Activated T-cell treated with anti-CD3 and anti-CD28 coated beads, Interleukin-2, amount 50 U/mL, for 24 hours (primary cell): ENCODE data around the gene TNN.

Experiments used
- DNase-seq: peaks from one replicate; pipeline ENCODE4 v3.0.0-alpha.2; 2020
- H3K27ac Mint-ChIP-seq: 2 replicates; pipeline ENCODE4 v1.8.0; 2020; ENCODE audit warnings: mild to moderate bottlenecking, mixed read lengths
- H3K27me3 Mint-ChIP-seq: 2 replicates; pipeline ENCODE4 v1.8.0; 2020; ENCODE audit warnings: mixed read lengths
- H3K36me3 Mint-ChIP-seq: 2 replicates; pipeline ENCODE4 v1.8.0; 2020; ENCODE audit warnings: low read depth, mixed read lengths
- H3K4me1 Mint-ChIP-seq: 2 replicates; pipeline ENCODE4 v1.8.0; 2020; ENCODE audit warnings: low read depth, mixed read lengths
- H3K4me3 Mint-ChIP-seq: 2 replicates; pipeline ENCODE4 v1.8.0; 2020; ENCODE audit warnings: mild to moderate bottlenecking, moderate library complexity, mixed read lengths
- H3K9me3 Mint-ChIP-seq: 2 replicates; pipeline ENCODE4 v1.8.0; 2020; ENCODE audit warnings: mixed read lengths

Gene TNN

GRCh38 chr1:175179837-175180590 lies 112.4 kb downstream of the TNN start:
- no peaks in the 10 kb centered on the region for H3K9me3 Mint-ChIP-seq
- peak overlapping the region; percentile 15 for H3K27ac Mint-ChIP-seq
- no peak overlapping the region for H3K4me3 Mint-ChIP-seq
- H3K36me3 Mint-ChIP-seq = peaks cover 70% of the 10 kb centered on the region
- H3K4me1 Mint-ChIP-seq = peaks cover 69% of the 10 kb centered on the region
- no peak for DNase-seq
- H3K27me3 Mint-ChIP-seq = no peaks in the 10 kb centered on the region

- Mint-ChIP-seq H3K27ac (no peak overlapping the region), H3K27me3 (no peaks in the 10 kb centered on the region), H3K9me3 (no peaks in the 10 kb centered on the region), H3K4me1 (peaks cover 86% of the 10 kb centered on the region), H3K4me3 (no peak overlapping the region), H3K36me3 (peaks cover 72% of the 10 kb centered on the region)
- DNase-seq = no peak
Measured at GRCh38 chr1:175182201-175182746, 114.6 kb downstream of the TNN start.

GRCh38 chr1:175183586-175183985 lies 116.0 kb downstream of the TNN start:
- Mint-ChIP-seq H3K4me3 (no peak overlapping the region), H3K4me1 (peaks cover 89% of the 10 kb centered on the region), H3K9me3 (no peaks in the 10 kb centered on the region), H3K27me3 (no peaks in the 10 kb centered on the region), H3K36me3 (peaks cover 73% of the 10 kb centered on the region), H3K27ac (no peak overlapping the region)
- no peak for DNase-seq

GRCh38 chr1:175185903-175186302 lies 118.3 kb downstream of the TNN start:
- DNase-seq = no peak
- no peaks in the 10 kb centered on the region for H3K27me3 Mint-ChIP-seq
- peaks cover 79% of the 10 kb centered on the region for H3K36me3 Mint-ChIP-seq
- no peak overlapping the region for H3K27ac Mint-ChIP-seq
- no peak overlapping the region for H3K4me3 Mint-ChIP-seq
- no peaks in the 10 kb centered on the region for H3K9me3 Mint-ChIP-seq
- peaks cover 95% of the 10 kb centered on the region for H3K4me1 Mint-ChIP-seq

- H3K36me3 Mint-ChIP-seq = peaks cover 77% of the 10 kb centered on the region
- DNase-seq = no peak
- no peaks in the 10 kb centered on the region for H3K9me3 Mint-ChIP-seq
- peak overlapping the region; percentile 16 for H3K27ac Mint-ChIP-seq
- H3K4me3 Mint-ChIP-seq = no peak overlapping the region
- H3K27me3 Mint-ChIP-seq = no peaks in the 10 kb centered on the region
- peaks cover 93% of the 10 kb centered on the region for H3K4me1 Mint-ChIP-seq
Measured at GRCh38 chr1:175186433-175187160, 119.0 kb downstream of the TNN start.

GRCh38 chr1:175188936-175189335 lies 121.3 kb downstream of the TNN start:
- Mint-ChIP-seq H3K4me1 (peaks cover 79% of the 10 kb centered on the region), H3K4me3 (peak overlapping the region; percentile 97), H3K36me3 (peaks cover 68% of the 10 kb centered on the region), H3K27me3 (no peaks in the 10 kb centered on the region), H3K27ac (peak overlapping the region; percentile 95), H3K9me3 (no peaks in the 10 kb centered on the region)
- DNase-seq = peak; percentile 61

- Mint-ChIP-seq H3K27me3 (no peaks in the 10 kb centered on the region), H3K9me3 (no peaks in the 10 kb centered on the region), H3K4me3 (peak overlapping the region; percentile 97), H3K36me3 (peaks cover 49% of the 10 kb centered on the region), H3K4me1 (peaks cover 62% of the 10 kb centered on the region), H3K27ac (peak overlapping the region; percentile 95)
- DNase-seq = no peak
Measured at GRCh38 chr1:175191659-175192058, 124.0 kb downstream of the TNN start.

GRCh38 chr1:175192111-175192629 lies 124.5 kb downstream of the TNN start:
- Mint-ChIP-seq H3K4me3 (peak overlapping the region; percentile 97), H3K27me3 (no peaks in the 10 kb centered on the region), H3K36me3 (peaks cover 44% of the 10 kb centered on the region), H3K4me1 (peaks cover 57% of the 10 kb centered on the region), H3K27ac (peak overlapping the region; percentile 95), H3K9me3 (no peaks in the 10 kb centered on the region)
- DNase-seq = peak; percentile 67

GRCh38 chr1:175192630-175193526 lies 125.2 kb downstream of the TNN start, which contains the start of gene KIAA0040:
TSS of gene KIAA0040 (minus strand) at chr1:175192776. CDS start at chr1:175161013, 31,763 bp downstream.
- peak within 1 kb of the TSS; percentile 95 for H3K27ac Mint-ChIP-seq
- no peaks in the 10 kb centered on the region for H3K27me3 Mint-ChIP-seq
- no peaks in the 10 kb centered on the region for H3K9me3 Mint-ChIP-seq
- peak within 1 kb of the TSS; percentile 97 for H3K4me3 Mint-ChIP-seq
- peaks cover 37% of the 10 kb centered on the region for H3K36me3 Mint-ChIP-seq
- DNase-seq = peak; percentile 83
- H3K4me1 Mint-ChIP-seq = peaks cover 57% of the 10 kb centered on the region

- Mint-ChIP-seq H3K9me3 (no peaks in the 10 kb centered on the region), H3K4me1 (peaks cover 51% of the 10 kb centered on the region), H3K4me3 (peak overlapping the region; percentile 97), H3K27ac (peak overlapping the region; percentile 90), H3K27me3 (no peaks in the 10 kb centered on the region), H3K36me3 (peaks cover 31% of the 10 kb centered on the region)
- DNase-seq = no peak
Measured at GRCh38 chr1:175193527-175193910, 125.9 kb downstream of the TNN start.

- Mint-ChIP-seq H3K27me3 (no peaks in the 10 kb centered on the region), H3K4me1 (peaks cover 34% of the 10 kb centered on the region), H3K9me3 (no peaks in the 10 kb centered on the region), H3K27ac (no peak overlapping the region), H3K36me3 (peaks cover 17% of the 10 kb centered on the region), H3K4me3 (no peak overlapping the region)
- DNase-seq = no peak
Measured at GRCh38 chr1:175195281-175195680, 127.6 kb downstream of the TNN start.

GRCh38 chr1:175195798-175196197 lies 128.2 kb downstream of the TNN start:
- H3K27me3 Mint-ChIP-seq = no peaks in the 10 kb centered on the region
- DNase-seq = no peak
- no peak overlapping the region for H3K27ac Mint-ChIP-seq
- H3K36me3 Mint-ChIP-seq = peaks cover 12% of the 10 kb centered on the region
- H3K9me3 Mint-ChIP-seq = no peaks in the 10 kb centered on the region
- H3K4me3 Mint-ChIP-seq = no peak overlapping the region
- H3K4me1 Mint-ChIP-seq = peaks cover 29% of the 10 kb centered on the region

GRCh38 chr1:175197531-175197930 lies 129.9 kb downstream of the TNN start:
- H3K4me3 Mint-ChIP-seq = no peak overlapping the region
- DNase-seq = no peak
- H3K27me3 Mint-ChIP-seq = no peaks in the 10 kb centered on the region
- H3K9me3 Mint-ChIP-seq = no peaks in the 10 kb centered on the region
- no peaks in the 10 kb centered on the region for H3K36me3 Mint-ChIP-seq
- H3K4me1 Mint-ChIP-seq = peaks cover 22% of the 10 kb centered on the region
- H3K27ac Mint-ChIP-seq = no peak overlapping the region
